SK-MEL-5 (cell line): ENCODE results near the gene RCSD1. TPM values are rescaled to one million over a fixed set of nuclear protein-coding genes. Genes with fewer than 3 reads are reported as not detected.
A peak's percentile ranks its signal among the peaks of the same experiment; 100 is the strongest.

Experiments
- DNase-seq: peaks from one replicate; pipeline ENCODE4 v3.0.0-alpha.2; 2016; ENCODE audit warnings: low read depth, low spot score
- in situ Hi-C: cut with HindIII; loops from 2 replicates; pipeline ENCODE4 v1.10.0; 2016; ENCODE audit warnings: low sequenced_read_pairs, high pct_unique_total_duplicates, low pct_unique_long_range_greater_than_20kb
- total RNA-seq: library from RNA; depleted of rRNA; stranded (reverse); fragments of >200 nt; shearing (Covaris generic); gene quantifications from 2 replicates; pipeline ENCODE4 v1.2.3, GENCODE V29; 2014

RCSD1 gene
- total RNA-seq, 1 experiment from 2014 or later: not detected

DNA sequence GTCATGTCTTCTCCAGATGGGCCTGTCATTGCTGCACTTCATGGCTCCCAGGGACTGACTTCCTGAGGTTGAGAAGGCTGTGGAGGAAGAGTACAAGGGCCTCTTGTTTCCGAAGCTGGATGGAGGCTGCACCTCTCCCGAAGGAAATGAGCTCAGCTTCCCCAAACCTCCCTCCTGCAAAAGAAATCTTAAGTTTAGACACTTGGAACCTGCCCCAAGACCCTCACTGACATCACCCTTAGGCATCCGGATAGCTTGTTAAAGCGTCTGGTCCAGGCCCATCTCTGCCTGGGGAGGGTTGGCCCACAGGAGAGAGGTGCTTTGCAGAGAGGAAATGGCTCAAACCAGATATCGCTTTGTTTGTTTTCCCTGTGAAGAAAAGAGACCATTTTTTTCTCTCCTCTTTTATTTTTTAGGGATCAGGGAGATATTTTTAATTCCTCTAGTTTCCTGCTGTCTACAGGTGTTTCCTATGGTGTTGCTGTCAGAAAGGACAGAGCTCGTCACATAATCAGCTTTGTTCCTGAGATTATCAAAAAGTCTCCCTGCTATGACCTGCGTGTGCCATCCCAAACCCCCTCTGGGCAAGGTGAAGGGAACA, 25.0 kb downstream of the RCSD1 start:
- DNase-seq: peak; percentile 19
- in situ Hi-C loops: no loop called here

DNA sequence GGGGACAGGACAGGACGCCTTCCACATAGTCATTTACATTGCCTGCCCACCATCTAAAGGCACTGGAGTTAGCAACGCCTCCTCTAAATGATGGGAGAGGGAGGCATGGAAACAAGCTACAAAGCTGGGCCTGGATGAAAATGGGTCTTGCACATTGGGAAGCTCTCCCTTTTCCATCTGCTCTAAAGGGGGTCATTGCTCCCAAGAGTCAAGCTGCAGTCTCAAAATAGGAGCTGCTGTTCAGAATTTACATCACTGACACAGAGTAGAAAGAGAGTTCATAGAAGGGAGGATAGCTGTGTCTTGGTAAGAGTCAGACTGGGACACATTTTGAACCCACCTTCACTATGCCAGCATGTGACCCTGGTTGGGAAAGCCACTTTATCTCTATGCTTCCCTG, 26.6 kb downstream of the RCSD1 start:
- DNase-seq: no peak
- in situ Hi-C loops: no loop called here

DNA sequence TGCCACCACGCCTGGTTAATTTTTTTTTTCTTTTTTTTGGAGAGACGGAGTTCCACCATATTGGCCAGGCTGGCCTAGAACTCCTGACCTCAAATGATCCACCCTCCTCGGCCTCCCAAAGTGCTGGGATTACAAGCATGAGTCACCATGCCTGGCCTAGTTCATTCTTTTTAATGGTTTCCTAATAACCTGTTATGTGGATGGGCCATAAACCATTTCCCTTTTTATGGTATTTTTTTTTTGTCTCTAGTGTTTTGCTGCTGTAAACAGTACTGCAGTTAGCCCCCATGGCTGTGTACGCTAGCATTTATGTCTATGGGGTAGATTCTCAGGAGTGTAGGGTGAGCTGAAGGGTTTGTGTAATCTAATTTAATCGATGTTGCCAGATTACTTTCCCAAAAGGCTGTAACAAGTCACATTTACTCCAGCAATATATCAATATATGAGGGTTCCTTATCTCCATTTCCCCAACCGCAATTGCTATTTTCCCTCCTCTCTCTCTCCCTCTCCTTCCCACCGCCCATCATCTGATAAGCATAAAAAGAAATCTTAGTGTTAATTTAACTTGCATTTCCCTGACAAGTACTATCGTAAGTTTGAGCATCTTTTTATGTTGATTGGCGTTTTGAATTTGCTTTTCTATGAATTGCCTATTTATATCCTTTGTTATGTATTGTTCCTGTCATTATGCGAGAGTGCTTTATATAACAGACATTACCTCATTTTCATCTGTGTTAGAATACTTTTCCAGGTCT, 28.7 kb downstream of the RCSD1 start:
- in situ Hi-C loops: no loop called here
- no peak for DNase-seq

DNA sequence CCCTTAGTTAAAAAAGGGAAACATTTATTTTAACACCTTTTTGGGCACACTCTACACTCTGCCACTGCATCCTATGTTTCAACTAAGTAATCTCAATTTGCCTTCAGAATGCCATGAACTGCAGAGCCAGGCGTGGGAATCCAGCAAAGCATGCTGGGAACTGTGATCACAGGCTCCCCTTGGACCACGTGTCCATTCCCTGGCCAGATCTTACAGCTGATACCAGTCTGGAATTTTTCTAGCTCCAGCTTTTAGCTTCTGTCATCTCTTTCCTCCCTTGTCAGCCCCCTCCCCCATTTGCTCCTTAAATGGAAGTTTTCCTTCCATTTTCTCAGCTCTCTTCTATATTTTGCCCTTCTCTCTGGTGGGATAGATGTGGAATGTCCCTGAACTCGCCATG, 29.4 kb downstream of the RCSD1 start:
- in situ Hi-C loops: no loop called here

DNA sequence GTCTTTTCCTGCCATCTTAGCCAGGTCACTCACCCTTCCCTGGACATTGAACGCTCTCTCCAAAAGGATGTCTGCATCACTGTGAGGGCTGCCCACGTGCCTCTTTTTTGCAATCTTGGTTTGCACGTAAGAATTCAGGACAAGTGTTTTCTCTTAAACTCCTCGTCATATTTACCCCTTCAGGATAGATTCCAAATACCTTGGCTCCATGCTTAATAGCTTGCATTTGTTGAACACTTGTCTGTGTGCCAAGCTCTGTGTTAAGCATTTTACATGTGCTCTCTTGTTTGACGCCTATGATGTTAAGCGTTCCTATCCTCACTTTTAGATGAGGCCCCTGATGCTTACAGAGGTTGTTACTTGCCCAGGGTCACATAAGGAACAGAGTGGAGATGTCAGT, 29.8 kb downstream of the RCSD1 start:
- in situ Hi-C loops: no loop called here

More for the DNA sequence above, 29.4 kb downstream of the RCSD1 start:
- DNase-seq: no peak

DNA sequence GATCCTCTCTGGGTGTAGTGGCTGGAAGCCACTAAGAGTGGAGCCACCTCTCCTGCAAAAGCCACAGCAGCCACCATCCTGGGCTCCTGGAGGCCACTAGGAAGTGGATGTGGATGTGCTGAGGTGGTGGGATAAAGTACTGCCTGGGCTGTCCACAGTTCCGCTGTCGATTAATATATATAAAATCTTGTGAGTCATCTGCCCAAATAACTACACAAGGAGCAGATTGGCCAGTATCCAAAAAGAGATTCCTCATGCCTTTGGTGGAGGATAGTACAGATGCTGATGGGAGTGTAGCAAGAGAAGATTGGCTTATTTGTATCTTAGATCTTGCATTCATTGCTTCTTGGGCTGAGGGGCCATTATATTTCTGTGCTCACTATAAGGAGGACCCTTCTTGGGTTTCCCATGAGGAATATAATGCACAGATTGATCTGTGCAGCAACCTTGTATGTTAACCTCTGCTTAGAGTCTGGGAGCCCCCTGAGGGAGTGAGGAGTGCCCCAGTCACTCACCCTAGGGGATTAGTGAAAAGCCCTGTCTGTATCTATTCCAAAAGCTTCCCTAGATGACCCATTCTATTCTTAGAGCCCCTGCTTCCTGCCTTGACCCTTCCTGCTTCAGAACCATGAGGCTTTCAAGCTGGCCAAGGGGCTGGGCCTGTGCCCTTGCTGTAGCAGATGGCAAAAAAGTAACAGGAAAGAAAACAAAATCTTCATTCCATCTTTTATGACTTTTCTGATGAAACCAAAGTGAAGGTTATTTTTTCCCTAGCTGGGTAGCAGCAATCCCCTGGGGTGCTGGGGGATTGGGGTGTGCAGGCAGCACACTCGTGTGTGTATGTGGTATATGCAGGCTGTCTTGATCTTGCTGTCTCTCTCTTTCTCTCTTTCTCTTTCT, 31.7 kb downstream of the RCSD1 start:
- in situ Hi-C loops: no loop called here
- DNase-seq: no peak

More for the DNA sequence above, 29.8 kb downstream of the RCSD1 start:
- DNase-seq: no peak

DNA sequence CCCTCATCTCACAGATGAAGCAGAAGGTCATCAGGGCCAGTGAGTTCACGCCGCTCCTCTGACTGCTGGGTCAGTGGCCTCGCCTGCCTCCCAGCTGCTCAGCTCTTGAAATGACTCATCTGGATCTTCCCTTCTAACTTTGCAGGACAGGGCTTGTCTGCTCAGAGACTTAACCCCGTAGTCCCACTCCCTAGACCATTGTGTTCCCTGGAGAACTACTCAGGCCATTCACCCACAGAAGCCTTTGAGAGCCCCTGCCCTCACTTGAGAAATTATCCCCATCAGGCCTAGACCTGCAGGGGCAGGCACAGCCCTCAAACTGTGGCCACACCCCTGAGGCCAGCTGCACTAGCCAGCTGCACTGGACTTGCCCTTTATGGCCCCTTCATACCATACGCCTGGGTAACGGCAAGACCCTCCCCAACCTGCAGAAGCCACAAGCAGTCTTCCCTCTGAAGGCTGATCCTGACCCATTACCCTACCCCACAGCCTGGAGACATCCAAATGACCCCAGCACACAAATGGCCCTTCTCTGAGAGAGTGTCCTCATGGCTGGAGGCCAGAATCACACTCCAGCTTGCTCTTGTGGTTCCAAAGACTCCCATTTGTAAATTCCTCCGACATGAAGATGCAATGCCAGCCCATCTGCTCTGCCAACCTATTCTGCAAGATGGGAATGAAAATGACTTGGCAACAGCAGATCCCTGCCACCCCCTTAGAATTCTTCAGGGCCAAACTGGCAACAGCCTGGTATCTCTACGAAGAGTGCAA, 33.2 kb downstream of the RCSD1 start:
- in situ Hi-C loops: no loop called here
- no peak for DNase-seq

DNA sequence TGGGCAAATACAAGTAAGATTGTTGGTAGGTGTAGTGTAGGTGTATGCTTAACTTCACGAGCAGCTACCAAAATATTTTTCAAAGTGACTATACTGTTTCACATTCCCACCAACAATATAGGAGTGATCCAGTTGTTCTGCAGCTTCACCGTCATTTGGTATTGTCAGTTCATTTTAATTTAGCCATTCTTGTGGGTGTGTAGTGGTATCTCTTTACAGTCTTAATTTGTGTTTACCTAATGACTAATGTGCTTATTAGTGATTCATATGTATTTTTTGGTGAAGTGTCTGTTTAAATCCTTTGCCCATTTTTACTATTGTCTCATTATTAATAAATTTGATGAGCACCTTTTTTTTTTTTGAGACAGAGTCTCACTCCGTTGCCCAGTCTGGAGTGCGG, 35.4 kb downstream of the RCSD1 start:
- in situ Hi-C loops: no loop called here

DNA sequence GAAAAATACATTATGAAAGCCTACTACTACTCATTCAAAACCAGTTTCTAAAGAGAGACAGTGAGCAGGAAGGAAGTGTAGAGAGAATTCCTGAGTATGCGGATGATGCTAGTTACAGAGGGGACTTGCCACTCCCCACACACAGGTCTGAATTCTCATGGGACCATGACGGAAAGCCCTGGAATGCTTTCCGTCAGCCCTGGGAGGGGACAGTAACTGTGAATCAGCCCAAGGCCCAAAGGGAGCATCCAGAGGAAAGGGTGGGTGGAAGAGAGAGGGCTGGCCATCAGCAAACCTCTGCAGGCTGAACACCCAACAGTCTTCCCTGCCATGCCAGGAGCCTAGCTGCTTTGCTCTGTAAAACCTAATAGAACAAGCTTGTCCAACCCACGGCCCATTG, 36.4 kb downstream of the RCSD1 start:
- no peak for DNase-seq
- in situ Hi-C loops: no loop called here

More for the DNA sequence above, 35.4 kb downstream of the RCSD1 start:
- DNase-seq: no peak

DNA sequence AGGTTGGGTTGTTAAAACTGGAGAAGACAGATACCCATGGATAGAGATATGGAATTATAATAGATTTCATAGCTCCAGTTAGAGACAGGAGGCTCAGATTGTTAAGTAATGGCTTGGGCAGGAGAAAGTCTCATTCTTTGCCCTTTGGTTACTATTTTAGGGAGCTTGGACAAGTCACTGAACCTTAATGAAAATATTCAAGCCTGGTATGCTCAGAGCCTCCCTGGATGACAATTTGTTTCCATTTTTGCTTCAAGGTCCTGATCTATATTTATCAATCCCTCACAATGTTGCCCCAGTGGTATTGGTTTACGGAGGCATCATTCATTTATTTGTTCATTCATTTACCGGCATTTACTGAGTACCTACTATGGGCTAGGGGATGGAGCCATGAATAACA, 37.5 kb downstream of the RCSD1 start:
- DNase-seq: no peak
- in situ Hi-C loops: no loop called here

DNA sequence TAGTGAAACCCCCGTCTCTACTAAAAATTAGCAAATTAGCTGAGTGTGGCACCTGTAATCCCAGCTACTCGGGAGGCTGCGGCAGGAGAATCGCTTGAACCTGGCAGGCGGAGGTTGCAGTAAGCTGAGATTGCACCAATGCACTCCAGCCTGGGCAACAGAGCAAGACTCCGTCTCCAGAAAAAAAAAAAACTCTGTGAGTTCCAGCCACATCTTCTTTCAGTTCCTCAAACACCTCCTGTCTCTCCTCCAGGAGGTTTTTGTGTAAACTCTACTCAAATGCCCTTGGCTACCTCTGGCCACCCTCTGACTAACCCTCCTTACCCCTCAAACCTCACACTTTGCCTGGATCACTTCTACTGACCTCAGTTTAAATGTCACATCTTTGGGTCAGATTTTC, 38.1 kb downstream of the RCSD1 start:
- in situ Hi-C loops: no loop called here
- no peak for DNase-seq

DNA sequence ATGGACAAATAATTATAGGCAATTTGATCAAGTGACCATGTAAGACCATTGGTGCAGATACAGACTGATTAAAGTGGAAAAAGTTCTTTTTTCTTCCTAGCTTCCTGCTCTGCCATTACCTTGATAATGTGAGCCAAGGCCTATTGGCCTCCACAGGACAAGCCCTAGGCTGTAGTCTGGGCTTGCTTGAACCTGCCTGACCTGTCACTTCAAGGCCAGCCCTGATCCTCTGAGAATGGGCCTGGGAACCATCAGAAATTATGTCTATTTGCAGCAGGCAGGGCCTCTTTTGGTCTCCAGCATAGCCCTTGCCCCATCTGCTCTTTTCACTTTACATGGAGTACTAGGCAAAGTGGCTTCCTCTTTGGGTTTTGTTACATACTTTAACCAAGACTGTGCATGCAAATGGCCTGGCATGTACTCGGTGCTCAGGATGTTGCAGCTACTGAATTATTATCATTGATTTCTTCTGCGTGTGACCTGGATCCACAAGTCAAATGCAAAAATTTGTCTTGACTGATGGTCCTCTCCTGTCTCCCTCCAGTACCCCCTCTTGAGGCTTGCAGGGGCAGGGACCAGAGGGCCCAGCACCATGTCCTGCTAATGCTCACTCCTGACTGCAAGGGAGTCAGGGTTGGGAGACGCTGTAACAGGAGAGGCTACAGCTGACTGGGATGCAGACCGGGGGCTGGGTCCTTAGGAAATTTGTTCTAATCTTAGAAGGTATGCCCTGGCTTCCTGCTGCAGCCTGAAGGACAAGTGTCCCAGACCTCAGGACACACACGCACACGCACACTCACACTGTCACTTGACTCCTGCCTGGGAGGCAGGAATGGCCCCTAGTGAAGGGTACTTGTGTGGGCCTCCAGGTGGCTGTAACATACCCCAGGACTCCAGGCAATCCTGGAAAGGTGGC, 39.4 kb downstream of the RCSD1 start:
- in situ Hi-C loops: no loop called here
- DNase-seq: no peak

DNA sequence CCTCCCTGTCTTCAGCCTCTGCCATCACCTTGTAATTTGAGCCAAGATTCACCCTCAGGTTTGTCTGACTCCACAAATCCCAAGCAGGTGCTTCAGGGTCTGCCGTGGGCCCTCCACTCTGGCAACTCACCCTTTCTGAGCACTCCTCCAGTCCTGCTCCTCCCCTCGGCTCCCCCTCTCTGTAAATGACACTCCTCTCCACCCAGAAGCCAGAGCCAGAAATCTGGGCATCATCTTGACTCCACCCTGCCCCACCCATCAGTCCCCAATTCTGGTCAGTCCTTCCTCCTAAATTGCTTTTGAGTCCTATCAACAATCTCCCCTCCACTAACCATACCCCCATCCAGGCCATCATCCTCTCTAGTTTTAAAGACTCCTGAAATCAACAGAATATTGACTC, 40.5 kb downstream of the RCSD1 start:
- in situ Hi-C loops: no loop called here
- DNase-seq: no peak

DNA sequence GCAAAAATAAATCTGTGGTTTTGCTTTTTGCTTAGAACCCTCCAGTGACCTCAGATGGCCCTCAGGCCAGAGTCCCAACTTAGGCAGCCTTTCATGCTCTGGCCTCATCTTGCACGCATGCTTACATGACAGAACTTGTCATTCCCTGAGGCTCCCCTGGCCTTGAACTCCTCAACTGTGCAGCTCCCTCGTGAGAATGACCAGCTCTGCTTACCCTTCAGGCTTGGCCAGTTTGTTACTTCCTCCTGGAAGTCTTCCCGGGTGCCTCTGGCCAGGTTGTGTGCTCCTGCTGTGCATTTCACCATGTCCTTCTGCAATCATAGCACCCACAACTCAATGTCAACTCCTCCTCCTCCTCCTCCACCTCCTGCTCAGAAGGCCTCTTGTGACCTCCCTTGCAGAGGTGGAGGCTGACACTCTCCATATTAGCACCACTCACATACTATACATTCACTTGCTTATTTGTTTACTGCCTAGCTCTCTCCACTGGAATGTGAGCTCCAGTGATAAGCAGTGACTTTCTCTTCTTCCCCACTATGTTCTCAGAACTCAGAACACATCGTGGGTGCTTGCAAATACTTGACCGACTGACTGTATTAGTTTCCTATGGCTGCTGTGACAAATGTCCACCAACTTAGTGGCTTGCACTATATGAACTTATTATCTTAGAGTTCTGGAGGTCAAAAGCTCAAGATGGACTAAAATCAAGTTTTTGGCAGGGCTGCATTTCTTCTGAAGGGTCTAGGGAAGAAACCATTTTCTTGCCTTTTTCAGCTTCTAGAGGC, 41.9 kb downstream of the RCSD1 start:
- DNase-seq: no peak
- in situ Hi-C loops: no loop called here

DNA sequence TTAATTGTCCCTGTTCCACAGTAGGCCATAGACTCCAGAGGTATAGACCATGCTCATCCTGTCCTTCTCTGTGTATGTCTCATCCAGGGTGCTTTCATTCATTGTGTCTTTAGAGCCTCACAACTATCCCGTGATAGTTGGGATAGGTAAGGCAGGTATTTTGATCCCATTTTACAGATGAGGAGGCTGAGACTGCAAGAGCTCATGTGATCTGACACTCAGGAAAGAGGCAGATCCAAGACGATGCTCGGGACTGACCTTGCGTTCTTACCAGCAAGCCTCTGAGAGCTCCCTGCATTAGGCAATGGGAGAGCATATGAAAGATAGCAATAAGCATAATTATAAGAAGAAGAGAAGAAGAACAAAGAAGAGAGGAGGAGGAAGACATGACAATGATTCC, 42.8 kb downstream of the RCSD1 start:
- in situ Hi-C loops: no loop called here
- DNase-seq: no peak

DNA sequence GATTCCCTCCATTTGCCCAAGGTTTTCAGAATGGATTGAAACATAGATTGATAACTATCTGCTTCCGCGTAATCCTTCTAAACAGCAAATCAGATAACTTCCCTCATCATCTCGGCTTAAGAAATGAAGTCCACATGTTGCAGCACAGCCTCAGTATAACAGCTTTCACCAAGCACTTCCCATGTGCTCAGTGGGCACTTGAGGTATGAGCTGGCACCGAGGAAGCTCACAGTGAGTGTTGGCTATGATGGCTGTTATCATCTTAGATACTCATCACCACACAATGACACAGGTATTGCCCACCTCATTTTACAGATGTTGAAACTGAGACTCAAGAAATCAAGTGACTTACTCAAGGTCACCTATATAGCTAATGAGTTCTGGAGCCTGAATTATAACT, 43.2 kb downstream of the RCSD1 start:
- in situ Hi-C loops: no loop called here
- no peak for DNase-seq
